ENCODE measurements around the gene DNAH17. TPM values are rescaled to one million over a fixed set of nuclear protein-coding genes. Genes with fewer than 3 reads are reported as not detected.

Gene DNAH17
- total RNA-seq, 1 donor from 2014 or later, result not detected

DNA sequence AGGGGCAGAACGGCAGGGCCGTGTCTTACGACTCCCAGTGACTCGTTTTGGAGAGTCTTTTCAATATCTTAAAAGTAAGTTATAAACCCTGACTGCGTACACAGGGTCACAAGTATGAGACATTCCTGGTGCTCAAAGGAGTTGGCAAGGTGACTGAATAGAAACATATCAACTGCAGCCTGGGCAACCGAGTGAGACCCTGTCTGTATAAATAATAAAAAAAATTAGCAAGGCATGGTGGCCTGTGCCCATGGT is 115.5 kb downstream of the DNAH17 start:
- Histone ChIP-seq H3K9me3 (no peaks in the 10 kb centered on the region), H3K27me3 (no peaks in the 10 kb centered on the region), H3K4me3 (no peak overlapping the region), H3K36me3 (no peaks in the 10 kb centered on the region), H3K27ac (no peak overlapping the region), H3K4me1 (no peaks in the 10 kb centered on the region)
- TF ChIP-seq, protein P1, sequence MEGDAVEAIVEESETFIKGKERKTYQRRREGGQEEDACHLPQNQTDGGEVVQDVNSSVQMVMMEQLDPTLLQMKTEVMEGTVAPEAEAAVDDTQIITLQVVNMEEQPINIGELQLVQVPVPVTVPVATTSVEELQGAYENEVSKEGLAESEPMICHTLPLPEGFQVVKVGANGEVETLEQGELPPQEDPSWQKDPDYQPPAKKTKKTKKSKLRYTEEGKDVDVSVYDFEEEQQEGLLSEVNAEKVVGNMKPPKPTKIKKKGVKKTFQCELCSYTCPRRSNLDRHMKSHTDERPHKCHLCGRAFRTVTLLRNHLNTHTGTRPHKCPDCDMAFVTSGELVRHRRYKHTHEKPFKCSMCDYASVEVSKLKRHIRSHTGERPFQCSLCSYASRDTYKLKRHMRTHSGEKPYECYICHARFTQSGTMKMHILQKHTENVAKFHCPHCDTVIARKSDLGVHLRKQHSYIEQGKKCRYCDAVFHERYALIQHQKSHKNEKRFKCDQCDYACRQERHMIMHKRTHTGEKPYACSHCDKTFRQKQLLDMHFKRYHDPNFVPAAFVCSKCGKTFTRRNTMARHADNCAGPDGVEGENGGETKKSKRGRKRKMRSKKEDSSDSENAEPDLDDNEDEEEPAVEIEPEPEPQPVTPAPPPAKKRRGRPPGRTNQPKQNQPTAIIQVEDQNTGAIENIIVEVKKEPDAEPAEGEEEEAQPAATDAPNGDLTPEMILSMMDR (IDR thresholded peaks at IDR 0.05), result no peak
- DNase-seq (ENCODE audit: low spot score in 2 of 2), result no peak
- intact Hi-C loops (cut with DNase I), result no loop called here

DNA sequence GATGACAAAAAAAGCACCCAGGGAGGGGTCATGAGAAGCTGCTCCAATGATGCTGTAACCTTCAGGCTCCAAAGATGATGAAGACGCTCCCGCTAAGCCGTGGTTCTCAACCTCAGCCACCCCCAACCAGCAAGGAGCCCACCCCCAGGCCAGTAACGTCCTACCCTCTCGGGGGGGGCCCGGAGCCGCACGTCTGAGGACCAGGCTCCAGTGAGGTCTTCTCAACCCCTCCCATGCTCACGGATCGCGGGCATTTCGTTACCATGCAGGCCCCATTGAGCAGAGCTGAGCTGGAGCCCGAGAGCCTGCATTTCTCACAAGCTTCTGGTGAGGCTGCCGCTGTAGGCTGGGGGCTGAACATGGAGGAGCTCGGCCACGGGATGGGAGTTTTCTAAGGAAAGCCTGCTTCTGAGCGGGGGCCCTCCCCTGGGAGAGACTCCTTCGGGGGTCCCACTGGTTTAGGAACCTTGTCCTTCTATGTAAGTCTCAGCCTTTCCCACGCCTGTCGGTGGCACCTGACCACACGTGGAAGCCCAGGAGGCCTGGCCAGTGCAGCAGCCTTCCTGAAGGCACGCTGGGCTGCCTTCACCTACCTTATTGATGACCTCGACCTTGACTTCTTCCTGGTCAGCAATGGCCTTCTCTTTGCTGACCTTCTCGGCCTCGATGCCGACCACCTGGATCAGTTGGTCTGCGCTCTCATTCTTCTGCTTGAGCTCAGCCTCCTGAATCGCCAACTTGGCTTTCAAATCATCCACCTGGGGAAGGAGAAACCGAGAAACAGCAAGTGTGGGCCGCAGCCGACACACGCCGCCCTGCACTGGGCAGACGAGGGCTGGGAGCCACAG is 116.0 kb downstream of the DNAH17 start:
- H3K4me3 ChIP-seq, result no peak overlapping the region
- H3K4me1 ChIP-seq, result no peaks in the 10 kb centered on the region
- H3K27ac ChIP-seq, result no peak overlapping the region
- H3K9me3 ChIP-seq, result no peaks in the 10 kb centered on the region
- intact Hi-C loops (cut with DNase I), result no loop called here
- TF ChIP-seq, protein P1 (IDR thresholded peaks at IDR 0.05), result no peak
- no peaks in the 10 kb centered on the region for H3K27me3 ChIP-seq
- H3K36me3 ChIP-seq, result no peaks in the 10 kb centered on the region
- no peak for DNase-seq (ENCODE audit: low spot score in 2 of 2)

DNA sequence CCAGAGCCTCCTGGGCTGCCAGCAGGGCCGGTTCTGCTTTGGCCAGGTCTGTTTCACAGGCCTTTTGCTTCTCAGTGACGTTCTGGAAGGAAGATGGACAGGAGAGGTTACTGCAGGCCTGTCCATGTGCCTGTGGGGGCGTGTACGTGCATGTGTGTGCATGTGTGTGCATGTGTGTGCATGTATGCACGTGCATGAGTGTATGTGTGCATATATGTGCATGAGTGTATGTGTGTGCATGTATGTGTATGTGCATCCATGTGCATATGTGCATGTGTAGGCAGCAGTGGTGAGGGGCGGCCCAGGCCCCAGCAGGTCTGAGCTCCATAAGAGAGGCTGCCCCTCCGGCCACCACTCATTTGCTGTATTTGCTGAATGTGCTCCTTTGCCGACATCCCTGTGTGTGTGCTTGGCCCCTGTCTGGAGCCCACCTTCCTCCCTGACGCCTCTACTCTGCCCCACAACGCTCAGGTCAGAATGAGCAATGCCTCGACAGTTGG is 117.0 kb downstream of the DNAH17 start:
- TF ChIP-seq, protein P1 (IDR thresholded peaks at IDR 0.05), result no peak
- no peaks in the 10 kb centered on the region for H3K4me1 ChIP-seq
- no peak overlapping the region for H3K4me3 ChIP-seq
- intact Hi-C loops (cut with DNase I), result no loop called here
- H3K9me3 ChIP-seq, result no peaks in the 10 kb centered on the region
- H3K27me3 ChIP-seq, result no peaks in the 10 kb centered on the region
- H3K27ac ChIP-seq, result no peak overlapping the region
- no peak for DNase-seq (ENCODE audit: low spot score in 2 of 2)
- H3K36me3 ChIP-seq, result no peaks in the 10 kb centered on the region

DNA sequence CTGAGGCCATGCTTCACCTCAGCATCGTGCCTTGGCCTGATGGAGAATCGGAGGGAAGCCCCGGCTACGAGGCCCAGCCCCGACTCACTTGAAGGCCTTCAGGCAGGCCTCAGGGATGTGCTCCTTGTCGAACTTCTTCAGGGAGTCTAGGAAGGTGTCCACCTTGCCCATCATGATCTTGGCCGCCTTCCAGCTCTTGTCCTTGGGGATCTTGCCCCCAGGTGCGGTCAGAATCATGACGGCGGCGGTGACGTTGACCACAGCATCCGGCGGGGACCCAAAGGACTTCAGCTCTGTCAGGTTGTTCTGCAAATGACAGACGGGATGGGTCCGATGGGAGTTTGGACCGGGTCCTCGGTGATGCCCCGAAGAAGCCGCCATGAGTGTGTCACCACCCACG is 117.5 kb downstream of the DNAH17 start:
- DNase-seq (ENCODE audit: low spot score in 2 of 2), result no peak
- no peaks in the 10 kb centered on the region for H3K36me3 ChIP-seq
- H3K9me3 ChIP-seq, result no peaks in the 10 kb centered on the region
- intact Hi-C loops (cut with DNase I), result no loop called here
- TF ChIP-seq, protein P1 (IDR thresholded peaks at IDR 0.05), result no peak
- H3K4me3 ChIP-seq, result no peak overlapping the region
- no peaks in the 10 kb centered on the region for H3K4me1 ChIP-seq
- no peaks in the 10 kb centered on the region for H3K27me3 ChIP-seq
- no peak overlapping the region for H3K27ac ChIP-seq

DNA sequence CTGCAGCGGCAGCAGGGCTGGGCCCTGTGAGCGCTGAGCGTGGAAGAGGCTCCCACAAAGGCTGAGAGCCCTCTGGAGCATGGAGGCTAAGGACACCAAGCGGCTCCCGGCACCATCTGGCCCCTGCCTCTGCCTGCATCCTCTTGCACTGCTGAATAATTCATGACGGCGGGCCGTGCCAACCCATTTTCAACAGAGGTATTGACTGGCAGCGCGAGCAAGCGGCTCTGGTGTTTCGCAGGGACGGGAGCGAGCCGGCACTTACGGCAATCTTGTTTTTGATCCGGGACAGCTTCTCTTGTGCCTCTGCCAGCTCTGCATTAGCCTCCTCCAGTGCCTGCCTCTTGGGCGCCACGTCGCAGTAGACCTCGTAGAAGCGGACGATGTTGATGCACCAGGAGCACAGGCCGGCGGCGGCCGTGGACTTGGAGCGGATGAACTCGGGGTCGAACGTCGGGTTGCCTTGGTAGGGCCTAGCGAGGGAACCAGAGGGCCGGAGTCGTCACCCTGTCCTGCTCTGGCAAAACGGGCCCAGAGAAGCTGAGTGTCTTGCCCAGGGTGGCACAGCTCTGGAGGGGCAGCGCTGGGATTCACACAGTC is 118.4 kb downstream of the DNAH17 start:
- intact Hi-C loops (cut with DNase I), result no loop called here
- Histone ChIP-seq H3K36me3 (no peaks in the 10 kb centered on the region), H3K4me1 (no peaks in the 10 kb centered on the region), H3K27me3 (no peaks in the 10 kb centered on the region), H3K4me3 (no peak overlapping the region), H3K9me3 (no peaks in the 10 kb centered on the region), H3K27ac (no peak overlapping the region)
- TF ChIP-seq, protein P1 (IDR thresholded peaks at IDR 0.05), result no peak
- no peak for DNase-seq (ENCODE audit: low spot score in 2 of 2)

Measured in ascending aorta (tissue), 2 donors.